ENCODE results near the gene NCOA1.

Gene NCOA1

DNA sequence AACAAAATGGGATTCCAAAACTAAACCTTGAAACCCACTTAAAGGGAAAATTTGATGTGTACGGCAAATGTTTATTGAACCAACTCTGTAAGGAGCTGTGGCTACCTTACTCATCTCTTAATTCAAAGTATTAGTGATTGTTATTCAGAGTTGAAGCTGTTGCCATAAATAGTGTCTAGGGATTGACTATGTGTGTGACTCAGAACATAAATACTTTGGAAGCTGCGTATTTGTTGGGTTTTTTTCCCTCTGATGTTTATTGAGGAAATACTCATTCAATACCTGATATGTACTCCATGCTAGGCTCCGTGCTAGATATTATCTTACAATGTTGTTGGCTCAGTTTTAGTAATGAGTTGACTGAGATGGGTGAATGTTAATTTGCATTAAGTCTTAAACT is 211.7 kb downstream of the NCOA1 start:
- DNase-seq (ENCODE audit: low read depth): no peak

- DNase-seq (ENCODE audit: low read depth): no peak
Observed at GRCh38 chr2:24704692-24705091, 213.6 kb downstream of the NCOA1 start.

DNA sequence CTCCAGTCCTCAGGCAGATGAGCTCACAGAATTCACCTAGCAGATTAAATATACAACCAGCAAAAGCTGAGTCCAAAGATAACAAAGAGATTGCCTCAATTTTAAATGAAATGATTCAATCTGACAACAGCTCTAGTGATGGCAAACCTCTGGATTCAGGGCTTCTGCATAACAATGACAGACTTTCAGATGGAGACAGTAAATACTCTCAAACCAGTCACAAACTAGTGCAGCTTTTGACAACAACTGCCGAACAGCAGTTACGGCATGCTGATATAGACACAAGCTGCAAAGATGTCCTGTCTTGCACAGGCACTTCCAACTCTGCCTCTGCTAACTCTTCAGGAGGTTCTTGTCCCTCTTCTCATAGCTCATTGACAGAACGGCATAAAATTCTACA is 216.1 kb downstream of the NCOA1 start:
- DNase-seq (ENCODE audit: low read depth): no peak

- DNase-seq (ENCODE audit: low read depth): no peak
Observed at GRCh38 chr2:24708537-24709152, 217.6 kb downstream of the NCOA1 start.

DNA sequence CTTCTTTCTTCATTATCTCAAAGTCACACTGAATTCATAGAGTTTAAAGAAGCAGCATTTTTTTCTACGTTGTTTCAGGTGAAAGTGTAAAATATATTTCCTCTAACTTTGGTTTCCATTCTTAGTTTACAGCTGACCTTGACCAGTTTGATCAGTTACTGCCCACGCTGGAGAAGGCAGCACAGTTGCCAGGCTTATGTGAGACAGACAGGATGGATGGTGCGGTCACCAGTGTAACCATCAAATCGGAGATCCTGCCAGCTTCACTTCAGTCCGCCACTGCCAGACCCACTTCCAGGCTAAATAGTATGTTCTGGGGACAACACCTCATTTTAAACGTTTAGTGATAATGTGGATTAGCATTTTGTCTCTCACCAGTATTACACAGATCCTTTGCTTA is 219.8 kb downstream of the NCOA1 start:
- DNase-seq (ENCODE audit: low read depth): no peak

DNA sequence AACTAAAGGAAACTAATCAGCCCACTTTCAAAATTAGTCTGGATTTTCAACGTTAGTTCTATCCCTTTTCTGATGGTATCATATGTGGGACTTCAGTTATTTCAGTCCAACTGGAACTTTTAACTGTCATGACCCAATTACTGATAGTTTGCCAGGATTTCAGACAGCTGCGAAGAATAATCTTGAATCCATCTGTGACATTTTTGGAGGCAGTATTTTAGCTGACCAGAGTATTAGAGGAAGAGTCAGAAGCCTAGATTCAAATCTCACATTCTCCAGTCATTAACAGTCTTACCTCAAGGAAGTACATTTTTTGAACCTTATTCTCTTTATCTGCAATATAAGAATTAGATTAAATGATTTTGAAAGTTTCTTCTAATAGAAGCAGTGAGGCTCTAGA is 220.8 kb downstream of the NCOA1 start:
- DNase-seq (ENCODE audit: low read depth): no peak

DNA sequence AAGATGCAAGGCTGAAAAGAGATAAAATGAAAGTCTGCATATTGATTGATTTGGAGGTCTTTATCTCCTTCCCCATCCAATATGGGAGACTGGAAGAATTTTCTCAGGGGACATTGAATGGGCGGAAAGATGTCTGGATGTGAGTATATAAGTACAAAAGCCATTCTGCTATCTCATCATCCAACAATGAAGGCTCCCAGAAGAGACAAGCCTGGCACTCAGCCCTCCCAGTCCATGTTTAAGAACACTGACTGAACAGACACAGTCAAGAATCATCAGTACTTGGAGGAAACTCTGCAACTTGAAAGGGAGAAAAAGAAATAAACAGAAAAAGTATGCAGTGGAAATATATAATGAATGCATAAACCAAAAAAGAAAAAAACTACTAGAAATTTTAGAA is 221.2 kb downstream of the NCOA1 start:
- DNase-seq (ENCODE audit: low read depth): no peak

DNA sequence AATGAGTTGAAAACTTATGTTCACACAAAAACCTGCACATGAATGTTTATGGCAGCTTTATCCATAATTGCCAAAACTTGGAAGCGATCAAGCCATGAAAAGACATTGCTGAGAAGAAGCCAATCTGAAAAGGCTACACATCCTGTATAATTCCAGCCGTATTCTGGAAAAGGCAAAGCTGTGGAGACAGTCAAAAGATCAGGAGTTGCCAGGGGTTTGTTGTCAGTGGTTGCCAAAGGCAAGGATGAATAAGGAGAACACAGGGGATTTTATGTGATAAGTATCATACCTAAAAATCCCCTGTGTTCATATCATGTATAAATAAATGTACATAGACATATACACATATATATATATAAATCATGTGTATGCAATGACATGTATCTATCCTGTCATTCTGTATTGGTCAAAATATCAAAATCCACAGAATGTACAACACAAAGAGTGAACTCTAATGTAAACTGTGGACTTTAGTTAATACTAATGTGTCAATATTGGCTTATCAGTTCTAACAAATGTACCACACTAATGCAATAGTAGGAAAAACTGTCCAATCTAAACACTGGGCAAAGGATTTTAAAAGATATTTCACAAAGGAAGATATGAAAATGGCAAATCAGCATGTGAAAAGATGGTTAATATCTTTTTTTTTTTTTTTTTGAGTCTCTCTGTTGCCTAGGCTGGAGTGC is 226.4 kb downstream of the NCOA1 start:
- no peak for DNase-seq (ENCODE audit: low read depth)

- no peak for DNase-seq (ENCODE audit: low read depth)
Observed at GRCh38 chr2:24720310-24720709, 229.3 kb downstream of the NCOA1 start.

DNA sequence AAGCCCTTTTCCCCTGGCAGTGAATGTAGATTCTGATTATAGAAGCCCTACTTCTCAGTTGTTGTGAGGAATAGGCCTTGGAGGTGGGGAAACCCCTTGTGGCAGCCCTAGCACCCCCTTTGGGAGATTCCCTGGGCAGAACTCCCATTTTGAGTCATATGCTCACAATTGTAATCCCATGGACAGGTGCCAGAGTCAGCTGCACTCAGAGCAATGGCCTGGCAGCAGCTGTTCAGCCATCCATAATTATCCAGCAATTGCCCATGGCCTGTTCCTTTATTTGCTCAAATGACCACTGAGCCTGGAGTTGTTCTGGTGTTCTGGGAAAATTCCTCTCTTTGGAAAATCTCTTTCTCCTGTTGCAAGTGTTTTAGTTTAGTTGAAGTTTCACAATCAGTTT is 230.4 kb downstream of the NCOA1 start:
- DNase-seq (ENCODE audit: low read depth): no peak

DNA sequence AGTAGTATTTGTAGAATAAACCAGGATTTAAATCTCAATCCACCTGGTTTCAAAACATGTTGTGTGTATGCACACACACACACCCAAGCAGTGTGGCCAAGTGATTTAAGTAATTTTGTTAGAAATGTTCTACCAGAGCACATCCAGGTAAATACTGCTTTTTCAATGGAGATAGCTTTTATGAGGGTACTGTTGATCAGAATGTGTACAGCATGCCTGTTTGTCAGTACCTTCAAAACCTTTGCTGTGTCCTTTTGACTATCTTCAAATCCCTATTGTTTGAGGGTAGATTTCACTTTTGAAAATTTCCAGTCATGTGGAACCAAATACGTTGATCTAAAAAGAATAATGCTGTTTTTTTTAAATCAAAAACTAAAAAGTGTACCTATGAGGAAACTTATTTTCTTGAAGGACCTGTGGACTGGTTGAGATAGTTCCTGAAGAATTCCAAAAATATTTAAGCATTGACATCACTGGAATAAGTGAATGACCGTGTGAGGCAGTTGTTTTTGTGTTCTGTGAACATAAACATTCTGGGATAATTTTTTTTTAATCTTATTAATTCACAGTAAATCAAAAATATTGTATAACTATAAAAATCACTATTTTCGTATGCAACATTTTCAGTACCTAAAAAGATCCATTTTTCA is 231.2 kb downstream of the NCOA1 start:
- no peak for DNase-seq (ENCODE audit: low read depth)

- no peak for DNase-seq (ENCODE audit: low read depth)
Observed at GRCh38 chr2:24723191-24723590, 232.1 kb downstream of the NCOA1 start.

DNA sequence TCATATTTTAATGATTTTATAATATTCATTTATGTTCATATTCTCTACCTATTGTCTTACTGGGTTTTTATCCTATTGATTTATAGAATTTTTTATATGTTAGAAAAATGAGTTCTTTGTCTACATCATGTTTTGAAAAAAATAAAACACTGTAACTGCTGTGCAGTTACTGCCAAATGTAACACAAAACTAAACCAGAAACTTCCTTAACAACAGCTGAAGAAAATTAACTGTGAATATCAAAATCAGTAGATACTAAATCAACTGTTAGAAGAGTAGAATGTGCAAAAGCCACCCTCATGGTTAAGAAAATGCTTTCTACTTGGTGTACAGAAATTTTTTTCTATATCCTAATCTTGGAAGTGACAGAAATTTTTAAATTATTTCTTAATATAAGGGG is 232.6 kb downstream of the NCOA1 start:
- DNase-seq (ENCODE audit: low read depth): no peak

GRCh38 chr2:24724111-24724775 is 233.2 kb downstream of the NCOA1 start:
- no peak for DNase-seq (ENCODE audit: low read depth)

GRCh38 chr2:24725956-24726355 is 234.9 kb downstream of the NCOA1 start:
- no peak for DNase-seq (ENCODE audit: low read depth)

DNA sequence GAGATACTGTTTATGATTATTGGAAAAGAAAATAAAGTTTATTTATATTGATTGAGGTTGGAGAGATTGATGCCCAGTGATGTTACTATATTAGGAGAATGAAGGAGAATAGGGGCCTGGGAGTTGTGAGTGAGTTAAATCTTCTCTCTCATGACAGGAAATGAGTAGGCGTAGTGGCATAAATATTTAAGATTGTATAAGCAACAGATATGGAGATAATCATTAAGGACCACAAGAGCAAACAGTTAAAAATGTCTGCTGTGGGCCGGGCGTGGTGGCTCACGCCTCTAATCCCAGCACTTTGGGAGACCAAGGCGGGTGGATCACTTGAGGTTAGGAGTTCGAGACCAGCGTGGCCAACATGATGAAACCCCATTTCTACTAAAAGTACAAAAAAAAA is 239.4 kb downstream of the NCOA1 start:
- no peak for DNase-seq (ENCODE audit: low read depth)

DNA sequence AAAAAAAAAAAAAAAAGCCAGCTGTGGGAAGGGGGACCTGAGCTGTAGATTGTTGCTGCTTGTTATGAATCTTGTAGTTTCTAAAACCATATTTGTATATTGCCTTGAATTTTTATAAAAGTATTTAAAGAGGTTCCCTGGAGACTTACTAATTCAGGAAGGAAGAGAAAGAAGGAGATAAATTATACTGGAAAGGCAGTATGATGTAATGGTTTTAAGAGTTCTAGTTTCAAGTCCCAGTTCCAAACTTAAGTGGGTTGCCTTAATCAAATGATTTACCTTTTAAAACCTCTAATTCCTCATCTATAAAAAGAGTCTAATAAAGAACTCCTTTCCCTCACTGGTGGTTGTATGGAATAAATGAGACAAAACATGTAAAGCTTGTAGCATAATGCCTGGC is 240.0 kb downstream of the NCOA1 start:
- DNase-seq (ENCODE audit: low read depth): no peak

DNA sequence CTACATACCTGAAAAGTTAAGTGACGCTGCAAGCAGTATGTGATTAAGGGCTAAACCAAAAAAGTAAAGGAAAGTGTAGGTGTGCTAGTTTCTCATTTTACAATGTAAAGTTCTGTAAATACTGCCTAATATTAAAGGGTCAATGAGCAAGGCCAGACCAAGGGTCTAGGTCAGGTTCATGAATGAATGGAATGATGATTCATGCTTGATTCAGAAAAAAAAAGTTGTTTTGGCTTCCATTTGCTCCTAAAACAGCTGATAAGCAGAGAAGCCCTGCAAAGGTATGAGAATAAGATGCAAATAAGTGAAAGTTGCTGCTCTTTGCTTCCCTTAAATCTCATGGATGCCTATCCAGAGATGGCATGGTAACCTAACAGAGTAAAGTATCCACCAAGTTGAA is 240.9 kb downstream of the NCOA1 start:
- DNase-seq (ENCODE audit: low read depth): no peak

DNA sequence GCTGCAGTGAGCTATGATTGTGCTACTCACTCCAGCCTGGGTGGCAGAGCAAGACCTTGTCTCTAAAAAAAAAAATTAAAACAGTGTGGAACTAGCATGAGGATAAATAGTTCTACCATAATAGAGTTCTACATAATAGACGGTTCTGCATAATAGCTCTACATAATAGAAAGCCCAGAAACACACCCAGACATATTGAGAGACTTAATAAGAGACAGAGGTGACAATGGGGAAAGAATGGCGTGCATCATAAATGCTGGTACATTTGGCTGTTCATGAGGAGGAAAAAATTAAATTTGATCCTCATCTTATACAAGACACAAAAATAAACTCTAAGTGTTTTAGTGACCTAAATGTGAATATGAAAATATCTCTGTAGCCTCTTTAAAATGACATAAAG is 243.7 kb downstream of the NCOA1 start:
- no peak for DNase-seq (ENCODE audit: low read depth)

DNA sequence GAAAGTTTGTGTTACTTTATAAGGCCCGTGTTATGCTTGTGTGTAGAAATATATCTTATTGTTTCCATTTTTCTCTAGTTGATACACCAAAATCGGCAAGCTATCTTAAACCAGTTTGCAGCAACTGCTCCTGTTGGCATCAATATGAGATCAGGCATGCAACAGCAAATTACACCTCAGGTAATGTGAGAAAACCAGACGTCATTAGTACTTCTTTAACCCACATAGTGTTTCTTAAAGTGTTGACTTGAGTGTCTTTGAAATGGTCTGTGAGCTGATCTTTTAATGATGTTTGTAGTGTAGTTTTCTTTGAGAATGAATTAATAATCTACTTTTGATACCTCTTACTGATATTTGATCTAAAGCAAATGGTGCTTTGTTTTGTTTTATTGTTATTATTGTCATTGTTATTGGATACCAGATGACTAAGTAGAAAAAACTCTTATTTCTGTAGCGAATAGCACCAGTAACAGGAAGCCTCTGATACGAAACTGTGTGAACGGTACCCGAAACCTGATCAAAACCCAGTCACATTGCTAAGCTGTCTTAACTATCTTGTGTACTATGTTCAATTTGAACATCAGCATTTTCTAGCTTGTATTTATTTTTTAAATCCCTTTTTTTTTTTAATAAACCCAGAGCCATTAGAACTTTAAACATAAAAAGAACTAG is 248.4 kb downstream of the NCOA1 start:
- no peak for DNase-seq (ENCODE audit: low read depth)

- DNase-seq (ENCODE audit: low read depth): no peak
Observed at GRCh38 chr2:24740142-24740541, 249.1 kb downstream of the NCOA1 start.

- DNase-seq (ENCODE audit: low read depth): no peak
Observed at GRCh38 chr2:24742730-24743129, 251.7 kb downstream of the NCOA1 start.

DNA sequence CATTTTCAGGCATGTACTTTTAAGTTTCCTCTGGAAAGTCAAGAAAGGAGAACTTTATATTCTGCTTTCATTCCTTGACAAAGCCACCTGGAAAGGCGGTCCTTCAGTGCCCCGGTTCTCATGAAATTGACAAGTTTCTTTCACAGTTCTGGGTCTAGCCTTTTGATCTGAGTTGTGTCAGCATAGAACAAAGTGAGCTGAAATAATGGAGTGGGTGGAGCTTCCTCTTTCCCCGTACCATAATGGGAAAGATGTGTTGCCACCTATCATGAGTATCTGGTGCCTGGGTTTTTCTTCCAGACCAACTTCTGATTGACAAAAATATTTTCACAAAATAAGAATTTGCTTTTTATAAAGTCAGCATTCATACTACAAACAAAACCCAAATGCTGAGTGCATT is 252.9 kb downstream of the NCOA1 start:
- no peak for DNase-seq (ENCODE audit: low read depth)

Measured in stimulated activated CD8-positive, alpha-beta memory T cell treated with anti-CD3 and anti-CD28 coated beads, Interleukin-15, amount 100 ng/mL, for 1 hour (primary cell).